Urinary bladder (tissue), 4 donors: ENCODE data around the gene VEGFB. TPM values are rescaled to one million over a fixed set of nuclear protein-coding genes. Genes with fewer than 3 reads are reported as not detected.
A peak's percentile ranks its signal among the peaks of the same experiment; 100 is the strongest.

Experiments
- DNase-seq: peaks from one replicate; pipeline ENCODE4 v3.0.0-alpha.2; 2015; ENCODE audit errors: extremely low spot score
- H3K27ac ChIP-seq: one replicate; pipeline ENCODE4 v1.5.1; 2013; ENCODE audit warnings: low read depth, mild to moderate bottlenecking, moderate library complexity
- H3K36me3 ChIP-seq: one replicate; pipeline ENCODE4 v1.6.1; 2013; ENCODE audit warnings: mild to moderate bottlenecking, moderate library complexity; ENCODE audit not compliant: insufficient read depth
- H3K4me1 ChIP-seq: one replicate; pipeline ENCODE4 v1.6.1; 2013; ENCODE audit warnings: mild to moderate bottlenecking, moderate library complexity; ENCODE audit not compliant: insufficient read depth
- H3K4me3 ChIP-seq: one replicate; pipeline ENCODE4 v1.5.1; 2013; ENCODE audit warnings: low read depth, low read length
- WGBS: extraction: QIAGEN DNeasy Blood & Tissue Kit; methylation state at CpG from one replicate; pipeline ENCODE4 v1.1.7; 2013; 5-methylcytosine and 5-hydroxymethylcytosine counted together
- polyA plus RNA-seq: library from polyadenylated mRNA; stranded (reverse); fragments of 200-250 nt; gene quantifications from one replicate; pipeline ENCODE4 v1.2.3, GENCODE V29; 2013
- total RNA-seq: library from RNA; depleted of rRNA; stranded (reverse); fragments of >200 nt; gene quantifications from one replicate; pipeline ENCODE4 v1.2.3, GENCODE V29; 2014
- donor health status: healthy with polysubstance abuse.
- donor health status: healthy.

Gene VEGFB, protein sequence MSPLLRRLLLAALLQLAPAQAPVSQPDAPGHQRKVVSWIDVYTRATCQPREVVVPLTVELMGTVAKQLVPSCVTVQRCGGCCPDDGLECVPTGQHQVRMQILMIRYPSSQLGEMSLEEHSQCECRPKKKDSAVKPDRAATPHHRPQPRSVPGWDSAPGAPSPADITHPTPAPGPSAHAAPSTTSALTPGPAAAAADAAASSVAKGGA
- total RNA-seq (18.9 TPM), polyA plus RNA-seq (123 TPM)

DNA sequence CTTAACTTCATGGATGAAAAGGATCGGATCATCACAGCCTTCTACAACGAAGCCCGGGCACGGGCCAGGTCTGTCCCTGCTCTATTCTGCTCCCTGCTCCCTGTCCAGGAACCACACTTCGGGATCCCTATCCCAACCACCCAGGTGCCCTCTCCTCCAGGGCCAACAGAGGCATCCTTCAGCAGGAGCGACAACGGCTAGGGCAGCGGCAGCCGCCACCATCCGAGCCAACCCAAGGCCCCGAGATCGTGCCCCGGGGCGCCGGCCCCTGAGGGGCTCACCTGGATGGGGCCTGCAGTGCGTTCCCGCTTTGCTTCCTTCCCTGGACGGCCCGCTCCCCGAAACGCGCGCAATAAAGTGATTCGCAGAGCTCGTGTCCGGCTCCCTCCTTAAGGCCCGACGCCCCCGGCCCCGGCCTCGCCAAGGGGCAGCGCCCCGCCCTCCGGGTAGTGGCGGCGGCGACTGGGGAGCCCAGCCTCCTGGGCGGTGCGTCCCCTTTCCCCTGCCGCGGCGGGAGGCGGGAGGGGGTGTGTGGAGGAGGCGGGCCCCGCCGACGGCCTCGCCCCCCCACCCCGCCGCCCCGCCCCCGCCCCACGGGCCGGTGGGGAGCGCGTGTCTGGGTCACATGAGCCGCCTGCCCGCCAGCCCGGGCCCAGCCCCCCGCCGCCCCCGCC lies at the start of gene VEGFB:
Gene VEGFB (plus strand): TSS at position 672 of the 674 bp plus-strand sequence. CDS start 250 bp downstream, outside the sequence.
- no peaks in the 10 kb centered on the region for H3K4me1 ChIP-seq
- no peaks in the 10 kb centered on the region for H3K36me3 ChIP-seq
- H3K27ac ChIP-seq: peak within 1 kb of the TSS; percentile 69
- peak within 1 kb of the TSS; percentile 86 for H3K4me3 ChIP-seq
- WGBS: 2% methylated on average over 56 of the region's 62 CpGs
- no peak for DNase-seq

DNA sequence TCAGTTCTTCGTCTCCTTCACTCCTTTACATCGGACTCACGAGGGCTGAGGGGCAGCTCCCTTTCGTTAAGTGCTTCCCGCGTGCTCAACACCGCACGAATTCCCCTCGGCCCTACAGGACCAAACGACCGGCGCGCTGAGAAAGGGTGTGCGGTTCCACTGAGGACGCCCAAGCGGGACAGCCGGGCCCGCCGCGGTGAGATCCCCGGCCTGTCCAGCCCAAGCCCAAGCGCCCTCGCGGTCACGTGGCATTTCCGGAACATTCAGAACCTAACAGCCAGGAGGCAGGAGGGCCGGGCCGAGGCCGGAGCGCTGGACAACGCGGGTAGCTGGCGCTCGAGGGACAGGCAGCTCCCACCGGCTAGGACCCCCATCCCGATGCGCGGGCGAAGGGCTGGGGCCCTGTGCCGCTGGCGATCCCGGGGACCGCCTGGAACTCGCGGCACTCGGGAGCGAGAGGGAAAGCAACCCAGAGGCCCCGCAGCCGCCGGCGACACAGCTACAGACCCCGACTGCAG lies 49.1 kb upstream of the VEGFB start:
- Histone ChIP-seq H3K27ac (peak overlapping the region; percentile 85), H3K36me3 (no peaks in the 10 kb centered on the region), H3K4me1 (no peaks in the 10 kb centered on the region), H3K4me3 (peak overlapping the region; percentile 48)
- under 1% methylated on average over 52 of the region's 52 CpGs for WGBS
- peak; percentile 62 for DNase-seq

DNA sequence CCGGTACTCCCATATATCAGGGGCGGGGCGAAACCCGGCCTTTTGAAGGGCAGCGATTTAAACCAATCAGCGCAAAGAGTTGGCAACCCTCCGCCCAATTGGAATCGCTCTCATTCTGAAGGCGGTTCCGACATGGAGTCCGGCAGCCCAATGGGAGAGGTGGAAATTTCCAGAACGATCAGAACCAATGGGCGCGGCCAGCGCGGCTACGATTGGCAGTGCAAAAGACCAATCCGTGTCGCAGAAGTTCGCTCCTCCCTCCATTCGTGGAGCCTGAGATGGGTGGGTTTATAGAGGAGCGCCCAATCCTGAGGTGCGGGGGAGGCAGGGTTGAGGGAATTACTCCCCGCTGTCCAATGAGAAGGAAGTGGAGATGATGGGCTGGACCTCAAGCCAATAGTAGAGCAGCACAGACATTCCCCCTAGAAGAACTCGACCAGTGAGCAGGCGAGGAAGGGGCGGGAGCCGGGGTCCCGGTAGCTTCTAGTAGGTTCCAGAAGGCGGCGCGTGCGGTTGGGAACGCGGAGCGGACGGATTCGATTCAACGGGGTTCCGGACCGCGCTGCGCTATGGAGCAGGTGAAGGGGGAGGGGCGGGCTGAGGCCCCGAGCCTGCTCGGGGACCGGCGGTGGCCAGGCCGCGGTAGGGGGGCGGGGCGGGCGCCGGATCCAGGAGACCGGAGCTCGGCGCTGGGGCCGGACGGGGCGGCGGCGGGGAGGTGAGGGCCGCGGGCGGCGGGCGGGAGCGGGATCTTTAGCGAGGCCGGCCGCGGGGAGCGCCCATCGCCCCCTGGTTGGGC lies 48.5 kb upstream of the VEGFB start, which contains the start of gene STIP1:
Gene STIP1 (plus strand): TSS at position 479 of the 799 bp plus-strand sequence. CDS start 91 bp downstream, at position 570.
- Histone ChIP-seq H3K36me3 (no peaks in the 10 kb centered on the region), H3K4me3 (peak within 1 kb of the TSS; percentile 48), H3K4me1 (no peaks in the 10 kb centered on the region), H3K27ac (peak within 1 kb of the TSS; percentile 85)
- under 1% methylated on average over 74 of the region's 74 CpGs for WGBS
- DNase-seq: peak; percentile 100

DNA sequence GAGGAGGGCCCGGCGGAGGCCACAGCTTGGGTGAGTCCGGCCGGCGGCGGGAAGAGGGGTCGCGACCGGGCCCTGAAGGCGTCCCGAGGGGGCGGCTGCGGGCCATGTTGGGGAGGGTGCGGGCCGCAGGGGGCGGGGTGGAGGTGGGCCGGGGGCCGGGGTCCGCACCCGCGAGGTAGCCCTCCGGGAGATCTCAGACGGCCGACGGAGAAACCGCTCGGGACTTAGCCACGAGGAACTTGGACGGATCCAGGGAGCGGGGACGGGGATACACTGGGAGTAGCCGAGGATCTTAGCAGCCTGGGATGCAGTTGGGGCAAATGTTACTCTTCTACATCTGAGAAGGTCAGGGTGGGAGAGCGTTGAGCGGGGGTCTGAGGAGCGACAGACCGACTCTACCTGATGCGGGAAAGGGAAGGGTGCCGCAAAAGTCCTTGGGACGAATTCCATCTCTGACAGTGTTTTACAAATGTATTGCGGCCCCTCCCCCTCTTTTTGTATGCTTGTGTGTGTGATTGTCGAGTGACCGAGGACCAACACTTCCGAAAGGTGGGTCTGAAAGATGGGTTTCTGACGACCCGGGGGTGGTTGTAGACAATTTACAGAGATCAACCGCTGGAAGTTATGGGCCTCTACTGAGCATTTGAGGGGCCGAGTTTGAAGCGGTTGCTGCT lies 47.8 kb upstream of the VEGFB start:
- H3K4me3 ChIP-seq: no peak overlapping the region
- no peak overlapping the region for H3K27ac ChIP-seq
- DNase-seq: no peak
- H3K4me1 ChIP-seq: no peaks in the 10 kb centered on the region
- WGBS: 2% methylated on average over 48 of the region's 48 CpGs
- H3K36me3 ChIP-seq: no peaks in the 10 kb centered on the region

DNA sequence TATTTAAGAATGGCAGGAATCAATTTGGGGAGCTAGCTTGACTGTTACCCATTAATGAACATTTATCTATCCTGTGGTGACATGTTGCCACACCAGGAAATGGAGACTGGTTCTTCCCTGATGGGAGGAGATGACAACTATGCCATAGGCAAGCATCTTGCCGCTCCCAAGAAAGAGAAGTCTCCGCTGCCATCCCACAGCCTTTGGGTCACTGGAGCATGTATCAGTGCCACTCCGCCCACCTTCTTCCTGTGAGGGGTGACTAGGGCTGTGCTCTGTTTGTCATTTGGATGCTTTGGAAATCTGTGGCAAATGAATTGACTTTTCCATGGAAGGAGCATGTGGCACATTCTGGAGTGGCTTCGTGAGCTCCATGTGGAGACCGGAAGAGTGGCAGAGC lies 42.0 kb upstream of the VEGFB start:
- WGBS: 93% methylated on average over 5 of the region's 5 CpGs
- no peak for DNase-seq
- H3K4me1 ChIP-seq: no peaks in the 10 kb centered on the region
- no peak overlapping the region for H3K27ac ChIP-seq
- no peak overlapping the region for H3K4me3 ChIP-seq
- H3K36me3 ChIP-seq: peaks cover 4% of the 10 kb centered on the region

DNA sequence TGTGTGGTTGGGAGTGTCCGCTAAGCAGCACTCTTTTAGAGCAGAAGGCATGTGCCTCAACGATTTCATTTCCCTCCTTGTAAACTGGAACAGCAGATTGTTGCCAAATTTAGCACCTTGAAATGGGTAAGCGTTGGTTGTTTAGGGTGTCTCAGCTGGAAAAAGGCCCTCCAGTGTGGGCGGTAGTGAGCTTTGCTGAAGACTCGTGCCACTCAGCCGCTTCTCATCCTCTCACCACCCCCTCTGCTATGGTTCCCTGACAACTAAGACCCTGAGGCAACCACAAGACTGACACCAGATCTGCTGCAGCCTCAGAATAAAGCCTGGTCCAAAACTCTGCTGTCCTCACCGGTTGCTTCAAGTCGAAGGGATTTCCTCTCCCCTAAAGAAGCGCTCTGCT lies 37.8 kb upstream of the VEGFB start:
- Histone ChIP-seq H3K36me3 (peaks cover 4% of the 10 kb centered on the region), H3K27ac (no peak overlapping the region), H3K4me1 (no peaks in the 10 kb centered on the region), H3K4me3 (no peak overlapping the region)
- WGBS: 84% methylated on average over 9 of the region's 9 CpGs
- no peak for DNase-seq

DNA sequence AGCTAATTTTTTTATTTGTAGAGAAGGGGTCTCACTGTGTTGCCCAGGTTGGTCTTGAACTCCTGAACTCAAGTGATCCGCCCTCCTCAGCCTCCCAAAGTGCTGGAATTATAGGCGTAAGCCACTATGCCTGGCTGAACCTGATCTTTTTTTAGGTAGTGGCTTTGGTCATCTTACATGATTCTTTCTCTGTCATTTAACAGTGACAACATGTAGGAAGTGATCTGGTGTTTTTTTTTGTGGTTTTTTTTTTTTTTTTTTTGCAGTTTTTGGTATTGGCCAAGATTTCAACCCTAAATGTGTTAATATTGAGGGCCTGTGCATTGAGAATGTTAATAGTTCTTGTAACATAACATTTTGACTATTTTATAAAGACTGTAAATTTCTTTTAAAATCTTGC lies 35.9 kb upstream of the VEGFB start:
- Histone ChIP-seq H3K4me3 (no peak overlapping the region), H3K36me3 (peaks cover 4% of the 10 kb centered on the region), H3K4me1 (no peaks in the 10 kb centered on the region), H3K27ac (no peak overlapping the region)
- DNase-seq: no peak
- 98% methylated on average over 2 of the region's 2 CpGs for WGBS

DNA sequence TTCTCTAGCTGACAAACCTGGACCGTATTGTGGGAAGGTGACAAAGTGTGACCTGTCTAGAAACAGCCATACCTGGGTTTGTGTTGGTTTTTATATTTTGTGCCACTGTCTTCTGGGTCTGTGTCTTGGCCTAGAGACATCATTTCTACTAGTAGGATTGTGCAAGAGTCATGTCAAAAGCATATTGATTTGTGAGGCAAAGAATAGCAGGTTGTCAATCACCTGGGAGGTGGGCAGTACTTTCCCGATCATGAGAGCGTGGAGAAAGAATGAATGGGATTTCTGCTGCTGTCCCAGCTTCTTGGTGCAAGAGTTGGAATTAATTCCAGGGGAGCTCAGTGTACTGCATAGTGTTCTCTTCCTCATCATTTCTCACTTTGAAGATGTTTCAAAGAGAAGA lies 32.8 kb upstream of the VEGFB start:
- H3K36me3 ChIP-seq: peaks cover 2% of the 10 kb centered on the region
- no peak for DNase-seq
- no peak overlapping the region for H3K4me3 ChIP-seq
- no peak overlapping the region for H3K27ac ChIP-seq
- no peaks in the 10 kb centered on the region for H3K4me1 ChIP-seq
- WGBS: 68% methylated on average over 3 of the region's 3 CpGs

DNA sequence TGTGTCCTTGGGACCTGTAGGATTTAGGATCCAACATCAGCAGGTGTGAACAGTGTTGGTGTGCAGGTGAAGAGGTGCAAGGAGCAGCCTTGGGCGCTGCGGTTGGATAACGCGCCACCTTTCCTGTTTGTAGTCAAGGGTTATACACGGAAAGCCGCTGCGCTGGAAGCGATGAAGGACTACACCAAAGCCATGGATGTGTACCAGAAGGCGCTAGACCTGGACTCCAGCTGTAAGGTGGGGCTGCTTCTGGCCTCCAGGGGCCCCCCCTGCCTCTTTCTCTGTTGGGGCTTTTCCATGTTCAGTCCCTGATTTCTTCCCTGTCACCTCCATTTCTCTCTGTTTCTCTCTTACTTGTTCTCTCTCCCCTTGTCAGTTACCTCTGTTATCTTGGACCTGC lies 31.4 kb upstream of the VEGFB start:
- H3K27ac ChIP-seq: no peak overlapping the region
- H3K36me3 ChIP-seq: no peaks in the 10 kb centered on the region
- 96% methylated on average over 9 of the region's 9 CpGs for WGBS
- no peaks in the 10 kb centered on the region for H3K4me1 ChIP-seq
- no peak overlapping the region for H3K4me3 ChIP-seq
- no peak for DNase-seq

DNA sequence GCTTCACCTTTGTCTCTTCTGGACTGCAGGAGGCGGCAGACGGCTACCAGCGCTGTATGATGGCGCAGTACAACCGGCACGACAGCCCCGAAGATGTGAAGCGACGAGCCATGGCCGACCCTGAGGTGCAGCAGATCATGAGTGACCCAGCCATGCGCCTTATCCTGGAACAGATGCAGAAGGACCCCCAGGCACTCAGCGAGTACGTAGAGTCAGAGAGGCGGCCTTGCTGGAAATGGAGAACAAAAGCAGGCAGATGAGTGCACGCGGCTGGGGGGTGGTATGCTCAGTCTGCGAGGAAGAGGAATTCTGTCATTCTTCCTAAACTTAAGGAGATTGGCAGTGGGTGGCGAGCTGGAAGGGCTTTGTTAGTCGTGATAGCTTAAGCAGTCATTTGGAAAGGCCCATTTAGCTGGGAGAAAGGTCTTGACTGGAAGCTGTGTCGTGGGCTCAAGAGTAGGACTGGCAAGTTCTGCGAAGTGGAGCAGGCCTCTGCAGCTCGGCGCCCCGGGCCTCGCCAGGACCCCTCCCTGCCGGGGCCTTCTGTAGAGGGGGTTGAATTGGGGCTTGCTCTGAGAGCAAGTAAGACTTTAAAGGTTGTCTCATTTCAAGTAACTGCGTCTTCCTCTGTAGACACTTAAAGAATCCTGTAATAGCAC lies 30.8 kb upstream of the VEGFB start:
- no peaks in the 10 kb centered on the region for H3K4me1 ChIP-seq
- no peak overlapping the region for H3K27ac ChIP-seq
- WGBS: 89% methylated on average over 27 of the region's 27 CpGs
- DNase-seq: no peak
- H3K4me3 ChIP-seq: no peak overlapping the region
- H3K36me3 ChIP-seq: no peaks in the 10 kb centered on the region

DNA sequence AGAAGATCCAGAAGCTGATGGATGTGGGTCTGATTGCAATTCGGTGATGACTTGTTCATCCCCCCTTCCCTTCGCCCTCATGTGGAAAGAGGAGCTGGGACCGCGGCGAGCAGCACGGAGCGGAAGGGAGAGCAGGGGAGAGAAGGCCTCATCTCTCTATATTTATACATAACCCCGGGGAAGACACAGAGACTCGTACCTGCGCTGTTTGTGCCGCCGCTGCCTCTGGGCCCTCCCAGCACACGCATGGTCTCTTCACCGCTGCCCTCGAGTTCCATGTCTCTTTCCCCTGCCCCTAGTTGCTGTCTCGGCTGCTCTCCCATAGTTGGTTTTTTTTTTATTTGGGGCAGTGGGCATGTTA lies 30.3 kb upstream of the VEGFB start:
- no peak for DNase-seq
- no peak overlapping the region for H3K27ac ChIP-seq
- no peak overlapping the region for H3K4me3 ChIP-seq
- H3K36me3 ChIP-seq: no peaks in the 10 kb centered on the region
- 73% methylated on average over 16 of the region's 16 CpGs for WGBS
- no peaks in the 10 kb centered on the region for H3K4me1 ChIP-seq

DNA sequence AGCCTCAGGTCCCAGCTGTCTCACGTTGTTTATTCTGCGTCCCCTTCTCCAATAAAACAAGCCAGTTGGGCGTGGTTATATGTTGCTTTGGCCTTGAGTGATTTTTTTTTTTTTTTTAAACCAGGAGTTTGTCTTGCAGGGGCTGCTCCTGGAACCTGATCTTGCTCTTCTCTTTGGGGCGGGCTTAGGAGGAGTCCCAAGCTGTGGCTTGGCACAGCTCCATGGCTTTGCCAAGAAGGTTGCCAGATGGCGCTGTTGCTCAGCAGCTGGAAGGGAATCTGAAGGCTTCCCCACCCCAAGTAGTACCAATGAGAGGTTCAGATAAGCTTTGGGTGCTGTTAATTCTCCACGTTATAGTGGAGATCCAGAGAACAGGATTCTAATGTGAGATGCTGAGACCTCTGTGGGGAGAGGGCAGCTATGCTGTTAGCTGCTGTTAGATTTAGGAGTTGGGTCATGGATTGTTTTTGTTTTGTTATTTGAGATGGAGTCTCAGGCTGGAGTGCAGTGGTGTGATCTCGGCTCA lies 29.9 kb upstream of the VEGFB start:
- DNase-seq: peak; percentile 73
- no peaks in the 10 kb centered on the region for H3K4me1 ChIP-seq
- 22% methylated on average over 7 of the region's 7 CpGs for WGBS
- H3K36me3 ChIP-seq: no peaks in the 10 kb centered on the region
- no peak overlapping the region for H3K4me3 ChIP-seq
- H3K27ac ChIP-seq: no peak overlapping the region
